ENCODE measurements around the gene S100A16.
A peak's percentile ranks its signal among the peaks of the same experiment; 100 is the strongest.

S100A16 gene

GRCh38 chr1:153636312-153636711, 23.4 kb upstream of the S100A16 start:
- DNase-seq (ENCODE audit: low read depth, low spot score): no peak

GRCh38 chr1:153635872-153636271, 22.9 kb upstream of the S100A16 start:
- no peak for DNase-seq (ENCODE audit: low read depth, low spot score)

GRCh38 chr1:153633754-153634665, 21.1 kb upstream of the S100A16 start, which contains the start of gene CHTOP:
CHTOP (plus strand) TSS chr1:153634066; CDS start chr1:153636589, 2,523 bp downstream.
- peak; percentile 96 for DNase-seq (ENCODE audit: low read depth, low spot score)

- DNase-seq (ENCODE audit: low read depth, low spot score): no peak
These were observed 20.3 kb upstream of the S100A16 start for GRCh38 chr1:153633161-153633753.

- DNase-seq (ENCODE audit: low read depth, low spot score): no peak
These were observed 18.4 kb upstream of the S100A16 start for GRCh38 chr1:153631047-153632022.

- DNase-seq (ENCODE audit: low read depth, low spot score): no peak
These were observed 17.4 kb upstream of the S100A16 start for GRCh38 chr1:153630384-153630783.

GRCh38 chr1:153629971-153630370, 17.0 kb upstream of the S100A16 start:
- no peak for DNase-seq (ENCODE audit: low read depth, low spot score)

- DNase-seq (ENCODE audit: low read depth, low spot score): no peak
These were observed 16.4 kb upstream of the S100A16 start for GRCh38 chr1:153629343-153629665.

GRCh38 chr1:153628638-153629342, 15.9 kb upstream of the S100A16 start:
- no peak for DNase-seq (ENCODE audit: low read depth, low spot score)

GRCh38 chr1:153627715-153628626, 15.0 kb upstream of the S100A16 start, which contains the start of gene S100A1:
S100A1 (plus strand) TSS chr1:153628434; CDS start chr1:153630522, 2,088 bp downstream.
- DNase-seq (ENCODE audit: low read depth, low spot score): no peak

- peak; percentile 96 for DNase-seq (ENCODE audit: low read depth, low spot score)
These were observed 14.2 kb upstream of the S100A16 start, which contains the start of gene S100A13 for GRCh38 chr1:153626904-153627714. S100A13 (minus strand) TSS chr1:153627505; CDS start chr1:153626472, 1,033 bp downstream.

- no peak for DNase-seq (ENCODE audit: low read depth, low spot score)
These were observed 13.6 kb upstream of the S100A16 start for GRCh38 chr1:153626477-153626903.

GRCh38 chr1:153624965-153625611, 12.2 kb upstream of the S100A16 start:
- DNase-seq (ENCODE audit: low read depth, low spot score): no peak

- DNase-seq (ENCODE audit: low read depth, low spot score): no peak
These were observed 10.2 kb upstream of the S100A16 start for GRCh38 chr1:153623101-153623500.

- DNase-seq (ENCODE audit: low read depth, low spot score): no peak
These were observed 6.2 kb upstream of the S100A16 start for GRCh38 chr1:153619171-153619570.

GRCh38 chr1:153617663-153618062, 4.7 kb upstream of the S100A16 start:
- DNase-seq (ENCODE audit: low read depth, low spot score): no peak

GRCh38 chr1:153616917-153617311, 4.0 kb upstream of the S100A16 start:
- no peak for DNase-seq (ENCODE audit: low read depth, low spot score)

GRCh38 chr1:153616144-153616916, 3.4 kb upstream of the S100A16 start, which contains the start of gene S100A14:
S100A14 (minus strand) TSS chr1:153616325; CDS start chr1:153615858, 467 bp downstream.
- no peak for DNase-seq (ENCODE audit: low read depth, low spot score)
